ENCODE measurements around the gene GLO1. TPM values are rescaled to one million over a fixed set of nuclear protein-coding genes. Genes with fewer than 3 reads are reported as not detected.
A peak's percentile ranks its signal among the peaks of the same experiment; 100 is the strongest.

Gene GLO1
- 117 and 219 TPM in 2 replicates for total RNA-seq

GRCh38 chr6:38702558-38703397 is at the start of gene GLO1:
TSS of gene GLO1 (minus strand) at chr6:38703145. CDS start at chr6:38703054, 91 bp downstream.
- peak; percentile 99 for DNase-seq (ENCODE audit: low read depth)

DNA sequence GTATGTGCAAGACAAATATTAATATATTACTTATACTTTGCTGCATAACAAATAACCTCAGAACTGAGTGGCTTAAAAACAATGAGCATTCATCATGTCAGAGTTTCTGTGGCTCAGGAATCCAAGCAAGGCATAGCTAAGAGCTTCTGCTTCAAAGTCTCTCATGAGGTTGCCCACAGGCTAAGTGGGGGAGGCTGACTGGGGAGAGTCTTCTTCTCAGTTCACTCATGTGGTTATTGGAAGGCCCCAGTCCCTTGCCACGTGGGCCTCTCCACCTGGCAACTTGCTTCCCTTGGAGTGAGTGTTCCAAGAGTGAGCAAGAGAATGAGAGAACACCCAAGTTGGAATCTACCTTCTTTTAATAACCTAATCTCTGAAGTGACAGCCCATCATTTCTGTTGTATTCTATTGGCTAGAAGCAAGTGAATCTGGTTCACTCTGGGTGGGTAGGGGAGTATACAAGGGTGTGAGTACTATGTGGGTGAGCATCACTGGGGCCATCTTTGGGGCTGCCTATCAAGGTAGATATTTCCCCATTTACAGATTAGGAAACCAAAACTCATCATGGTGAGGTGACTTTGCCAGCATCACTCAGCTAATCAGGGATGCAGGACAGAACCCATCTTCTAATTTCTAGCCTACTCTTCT is 48.1 kb upstream of the GLO1 start:
- DNase-seq (ENCODE audit: low read depth) = no peak

DNA sequence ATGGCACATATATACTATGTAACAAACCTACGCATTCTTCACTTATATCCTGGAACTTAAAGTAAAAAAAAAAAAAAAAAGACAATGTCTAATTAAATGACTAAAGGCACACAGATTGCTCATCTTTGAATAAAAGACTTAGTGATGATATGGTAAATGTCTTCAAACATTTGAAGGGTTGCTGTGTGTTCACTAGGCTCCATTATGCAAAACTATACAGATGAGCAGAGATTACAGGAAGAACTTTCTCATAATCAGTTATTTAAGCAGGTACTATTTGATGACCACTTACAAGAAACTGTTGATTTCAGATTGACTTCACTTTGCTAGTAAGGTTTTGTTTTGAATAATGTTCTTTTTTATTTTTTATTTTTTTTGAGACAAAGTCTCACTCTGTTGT is 46.5 kb upstream of the GLO1 start:
- no peak for DNase-seq (ENCODE audit: low read depth)

GRCh38 chr6:38739532-38739931 is 36.6 kb upstream of the GLO1 start:
- DNase-seq (ENCODE audit: low read depth) = no peak

- no peak for DNase-seq (ENCODE audit: low read depth)
Observed at GRCh38 chr6:38738261-38738660, 35.3 kb upstream of the GLO1 start.

DNA sequence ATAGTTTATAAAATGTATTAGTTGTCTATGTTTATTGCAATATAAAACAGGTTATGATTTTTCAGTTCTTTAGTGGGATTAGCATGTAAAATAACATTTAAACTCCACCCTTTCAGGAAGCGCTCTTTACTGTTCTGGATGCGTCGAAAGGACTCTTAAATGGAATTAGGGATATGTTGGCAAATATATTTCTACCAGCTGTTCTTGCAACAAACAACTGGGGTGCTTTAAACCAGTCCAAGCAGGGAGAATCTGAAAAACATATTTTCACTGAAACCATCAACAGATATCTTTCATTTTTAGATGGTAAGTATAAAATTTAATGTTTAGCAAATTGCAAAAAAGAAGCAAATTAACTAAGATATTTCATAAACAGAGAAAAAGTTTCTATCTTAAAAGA is 34.0 kb upstream of the GLO1 start:
- no peak for DNase-seq (ENCODE audit: low read depth)

GRCh38 chr6:38730140-38730862 is 27.4 kb upstream of the GLO1 start:
- no peak for DNase-seq (ENCODE audit: low read depth)

DNA sequence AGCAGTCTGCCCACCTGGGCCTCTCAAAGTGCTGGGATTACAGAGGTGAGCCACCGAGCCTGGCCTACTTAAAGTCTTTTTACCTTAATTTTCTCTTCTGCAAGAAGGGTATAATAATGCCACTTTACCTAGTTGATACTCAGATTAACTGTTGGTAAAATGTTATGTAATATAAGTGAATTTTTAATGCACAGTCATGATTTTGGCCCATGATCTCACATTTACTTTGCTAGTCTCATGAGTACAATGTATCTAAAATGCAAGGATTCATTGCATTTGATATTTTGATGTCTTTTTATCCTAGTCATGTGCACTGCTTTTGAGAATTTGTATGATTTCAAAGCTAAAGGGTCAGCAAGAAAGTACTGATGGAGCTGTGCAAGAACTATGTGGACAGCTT is 25.3 kb upstream of the GLO1 start:
- no peak for DNase-seq (ENCODE audit: low read depth)

- no peak for DNase-seq (ENCODE audit: low read depth)
Observed at GRCh38 chr6:38725414-38726183, 22.7 kb upstream of the GLO1 start.

GRCh38 chr6:38724343-38724742 is 21.4 kb upstream of the GLO1 start:
- DNase-seq (ENCODE audit: low read depth) = no peak

DNA sequence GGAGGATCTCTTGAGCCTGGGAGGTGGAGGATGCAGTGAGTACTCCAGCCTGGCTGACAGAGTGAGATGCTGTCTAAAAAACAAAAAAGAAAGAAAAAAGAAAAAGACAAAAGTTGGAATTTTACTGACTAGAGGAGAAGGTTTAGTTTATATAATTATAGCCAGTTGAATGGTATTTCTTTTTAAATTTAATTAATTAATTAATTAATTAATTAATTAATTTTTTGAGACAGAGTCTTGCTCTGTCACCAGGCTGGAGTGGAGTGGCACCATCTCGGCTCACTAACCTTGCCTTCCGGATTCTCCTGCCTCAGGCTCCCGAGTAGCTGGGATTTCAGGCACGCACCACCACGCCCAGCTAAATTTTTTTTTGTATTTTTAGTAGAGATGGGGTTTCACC is 20.8 kb upstream of the GLO1 start:
- no peak for DNase-seq (ENCODE audit: low read depth)

- no peak for DNase-seq (ENCODE audit: low read depth)
Observed at GRCh38 chr6:38722727-38723334, 19.9 kb upstream of the GLO1 start.

DNA sequence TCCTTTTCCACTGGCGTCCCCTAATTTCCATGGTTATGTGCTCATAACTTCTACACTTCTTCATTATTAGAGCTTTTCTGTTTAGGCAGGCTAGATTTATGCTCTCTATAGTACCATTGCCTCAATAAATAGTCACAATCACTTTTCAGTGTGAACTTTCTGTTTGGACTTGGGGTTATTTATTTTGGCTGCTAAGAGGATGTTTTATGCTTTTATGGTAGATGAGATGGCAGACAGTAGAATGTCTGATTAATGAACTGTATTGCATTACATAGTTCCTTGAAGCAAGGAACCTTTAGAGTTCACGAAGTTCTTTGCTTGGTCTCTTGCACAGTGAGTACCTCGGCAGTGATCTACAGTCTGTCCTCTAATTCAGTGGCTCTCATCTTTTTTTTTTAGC is 19.1 kb upstream of the GLO1 start:
- no peak for DNase-seq (ENCODE audit: low read depth)

DNA sequence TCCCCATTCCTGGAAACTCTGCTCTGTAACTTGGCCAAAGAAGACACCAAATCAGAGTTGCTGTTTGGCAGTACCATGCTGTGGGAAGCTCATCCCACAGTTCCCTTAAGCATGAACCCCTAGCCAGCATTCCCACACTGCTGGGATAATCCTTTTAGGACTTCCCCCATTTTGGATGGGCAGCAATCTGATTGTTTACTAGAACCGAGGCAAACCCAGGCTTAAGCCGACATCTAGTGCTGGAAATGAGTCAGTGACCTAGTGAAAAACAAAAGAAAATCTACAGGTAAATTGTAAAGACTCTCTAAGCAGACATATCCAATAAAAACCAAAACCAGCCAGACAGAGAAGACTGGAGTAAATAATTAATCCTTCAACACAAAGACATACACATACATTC is 17.4 kb upstream of the GLO1 start:
- DNase-seq (ENCODE audit: low read depth) = peak; percentile 56

- DNase-seq (ENCODE audit: low read depth) = no peak
Observed at GRCh38 chr6:38719358-38719757, 16.4 kb upstream of the GLO1 start.

GRCh38 chr6:38716825-38717224 is 13.9 kb upstream of the GLO1 start:
- DNase-seq (ENCODE audit: low read depth) = no peak

DNA sequence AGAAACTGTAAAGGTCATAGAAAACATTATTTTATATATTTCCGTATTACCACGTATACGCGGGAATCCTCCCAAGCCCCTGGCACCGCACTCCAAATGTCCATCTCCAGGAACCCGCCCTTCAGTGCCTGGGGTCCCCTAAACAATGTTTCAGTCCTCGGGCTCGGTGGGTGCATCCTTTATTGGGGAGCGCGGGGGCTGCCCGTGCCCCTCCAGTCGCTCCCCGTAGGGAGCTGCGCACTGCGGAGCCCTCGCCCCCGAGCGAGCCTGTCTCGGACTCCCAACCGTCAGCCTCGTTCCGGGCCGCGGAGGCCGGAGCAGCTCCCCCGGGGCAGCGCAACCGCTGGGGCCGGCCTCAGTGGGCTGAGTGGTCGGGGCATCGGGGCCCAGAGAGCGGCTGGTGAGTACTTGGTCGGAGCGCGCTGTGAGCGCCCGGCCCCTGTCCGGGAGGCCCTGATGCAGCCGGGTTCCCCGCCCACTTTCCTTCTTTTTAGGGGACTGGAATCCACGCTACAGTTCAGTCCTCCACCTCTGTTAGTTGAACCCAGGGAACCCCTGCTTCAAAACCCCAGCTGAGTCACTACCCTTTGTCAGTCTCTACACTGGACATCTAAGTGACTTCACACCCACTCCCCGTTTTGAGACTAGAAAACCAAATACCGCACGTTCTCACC is 12.2 kb upstream of the GLO1 start, which contains the start of gene DNAH8:
DNAH8 (plus strand) TSS at position 296 of the 674 bp plus-strand sequence. CDS start 7,499 bp downstream, outside the sequence.
- peak; percentile 7 for DNase-seq (ENCODE audit: low read depth)

GRCh38 chr6:38714239-38715015 is 11.5 kb upstream of the GLO1 start:
- DNase-seq (ENCODE audit: low read depth) = peak; percentile 42

DNA sequence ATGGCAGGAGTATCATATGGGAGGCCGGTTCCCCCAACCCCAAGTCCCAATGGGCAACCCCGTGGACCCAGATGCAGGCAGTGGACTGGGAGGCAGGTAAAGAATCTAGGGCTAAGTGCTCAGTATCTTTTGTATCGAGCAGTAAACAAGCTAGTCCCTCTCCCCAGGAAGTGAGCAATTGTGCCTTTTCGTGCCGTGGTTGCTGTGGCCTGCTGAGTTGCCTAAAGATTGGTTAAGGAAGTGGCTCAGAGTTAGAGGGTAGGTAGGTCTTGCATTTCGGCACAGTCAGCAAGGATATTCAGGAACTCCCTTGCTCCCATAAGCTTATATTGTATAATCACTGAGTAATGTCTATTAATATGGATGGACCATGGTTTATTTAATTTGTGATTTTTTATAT is 10.9 kb upstream of the GLO1 start:
- DNase-seq (ENCODE audit: low read depth) = no peak

- peak; percentile 6 for DNase-seq (ENCODE audit: low read depth)
Observed at GRCh38 chr6:38708496-38708895, 5.6 kb upstream of the GLO1 start.

All from renal cortical epithelial cell (primary cell).